SK-N-SH (cell line): Measurements from ENCODE around the gene ANKS1B. TPM values are rescaled to one million over a fixed set of nuclear protein-coding genes. Genes with fewer than 3 reads are reported as not detected.

Experiments
- CTCF ChIA-PET: fragments of 300-600, 350-600 bp; formaldehyde crosslinking; extraction: SDS; loops from one replicate; lab custom pipeline; 2021; lab: Yijun Ruan, JAX
- POLR2A ChIA-PET: fragments of 350-600 bp; sonication (Branson Sonifier 250); formaldehyde crosslinking; extraction: SDS; loops from one replicate; lab custom pipeline; 2020; ENCODE audit warnings: antibody characterized with exemption, inconsistent platforms; lab: Yijun Ruan, JAX
- DNase-seq: peaks from one replicate; pipeline ENCODE4 v3.0.0; 2012
- H2AFZ ChIP-seq: fragments of 200-600 bp; sonication (generic); 2 replicates; pipeline ENCODE4 v1.8.1; 2016; ENCODE audit warnings: antibody characterized with exemption, mild to moderate bottlenecking, low read depth
- H3F3A ChIP-seq: fragments of 200-600 bp; sonication (generic); replicated peaks from 2 replicates; pipeline ENCODE3; 2016; ENCODE audit warnings: antibody characterized with exemption, mild to moderate bottlenecking; ENCODE audit not compliant: insufficient read depth
- H3K27ac ChIP-seq, 2 experiments: fragments of 200-500 bp in 1 of 2; fragments of 200-600 bp in 1 of 2; sonication (Bioruptor generic) in 1 of 2; sonication (generic), shearing (Covaris generic) in 1 of 2; 2 replicates each; pipeline versions ENCODE4 v1.5.1 to v1.6.1; 2014 to 2016; ENCODE audit warnings: low read depth in 2 of 2, inconsistent platforms in 1 of 2, low read length in 1 of 2, mild to moderate bottlenecking in 1 of 2, mixed read lengths in 1 of 2
- H3K27me3 ChIP-seq: fragments of 200-600 bp; sonication (generic), shearing (Covaris generic); 2 replicates; pipeline ENCODE4 v1.6.1; 2016; ENCODE audit warnings: mixed run types; ENCODE audit not compliant: insufficient read depth
- H3K36me3 ChIP-seq, 2 experiments: fragments of 200-500 bp in 1 of 2; fragments of 200-600 bp in 1 of 2; sonication (Bioruptor generic) in 1 of 2; sonication (generic) in 1 of 2; replicated peaks in 1 of 2; 2 replicates each; pipeline versions ENCODE3 to v1.5.1; 2014 to 2016; ENCODE audit warnings: low read length in 1 of 2, mild to moderate bottlenecking in 1 of 2; ENCODE audit not compliant: insufficient read depth in 2 of 2, control insufficient read depth in 1 of 2
- H3K4me1 ChIP-seq, 2 experiments: fragments of 200-500 bp in 1 of 2; fragments of 200-600 bp in 1 of 2; sonication (Bioruptor generic) in 1 of 2; sonication (generic), shearing (Covaris generic) in 1 of 2; 2 replicates each; pipeline versions ENCODE4 v1.5.1 to v1.6.1; 2014 to 2016; ENCODE audit warnings: low read depth in 1 of 2, low read length in 1 of 2, mixed run types in 1 of 2; ENCODE audit not compliant: insufficient read depth in 2 of 2, control insufficient read depth in 1 of 2
- H3K4me2 ChIP-seq: fragments of 200-600 bp; sonication (generic), shearing (Covaris generic); 2 replicates; pipeline ENCODE4 v1.6.1; 2017; ENCODE audit warnings: mixed run types
- H3K4me3 ChIP-seq, 2 experiments: fragments of 200-500 bp in 1 of 2; fragments of 200-600 bp in 1 of 2; sonication (Bioruptor generic) in 1 of 2; sonication (generic), shearing (Covaris generic) in 1 of 2; 2 replicates each; pipeline versions ENCODE4 v1.5.1 to v1.8.1; 2014 to 2016; ENCODE audit warnings: low read depth in 2 of 2, inconsistent platforms in 1 of 2, low read length in 1 of 2, mild to moderate bottlenecking in 1 of 2, mixed read lengths in 1 of 2, moderate library complexity in 1 of 2
- H3K79me2 ChIP-seq: fragments of 200-600 bp; sonication (generic); 2 replicates; pipeline ENCODE4 v1.8.1; 2017; ENCODE audit warnings: mild to moderate bottlenecking; ENCODE audit not compliant: insufficient read depth
- H3K9ac ChIP-seq: fragments of 200-600 bp; sonication (generic); 2 replicates; pipeline ENCODE4 v1.6.1; 2017; ENCODE audit warnings: mixed run types
- H3K9me2 ChIP-seq: fragments of 200-600 bp; sonication (generic); 2 replicates; pipeline ENCODE4 v1.6.1; 2017; ENCODE audit warnings: mixed run types
- H3K9me3 ChIP-seq: fragments of 200-600 bp; sonication (generic); 2 replicates; pipeline ENCODE4 v1.6.1; 2017; ENCODE audit warnings: mixed run types, mild to moderate bottlenecking, moderate library complexity
- H4K20me1 ChIP-seq: fragments of 200-600 bp; sonication (generic); 2 replicates; pipeline ENCODE4 v1.6.1; 2017; ENCODE audit warnings: mild to moderate bottlenecking, mixed run types; ENCODE audit not compliant: insufficient read depth
- CTCF ChIP-seq: fragments of 200-600 bp; sonication (generic); IDR thresholded peaks from 2 replicates; pipeline ENCODE4 v1.6.1; 2017; ENCODE audit warnings: antibody characterized with exemption, mild to moderate bottlenecking, moderate library complexity
- ELF1 ChIP-seq: IDR thresholded peaks from 2 replicates; pipeline ENCODE4 v1.4.0; 2012
- FOSL2 ChIP-seq: IDR thresholded peaks from 2 replicates; pipeline ENCODE4 v1.4.0; 2012; ENCODE audit warnings: low read depth, mild to moderate bottlenecking, moderate library complexity, borderline replicate concordance
- FOXJ3 ChIP-seq: sonication (generic); formaldehyde crosslinking; IDR thresholded peaks from 2 replicates; pipeline ENCODE4 v1.5.1; 2020; ENCODE audit warnings: mild to moderate bottlenecking, missing genetic modification reagents
- GABPA ChIP-seq: IDR thresholded peaks from 2 replicates; pipeline ENCODE4 v1.4.0; 2012; ENCODE audit warnings: low read depth, mild to moderate bottlenecking
- IRF3 ChIP-seq: fragments of 150-350 bp; IDR thresholded peaks from 2 replicates; pipeline ENCODE4 v1.6.1; 2016; ENCODE audit warnings: mild to moderate bottlenecking, low read depth, low read length
- MEF2A ChIP-seq: IDR thresholded peaks from 2 replicates; pipeline ENCODE4 v1.4.0; 2012; ENCODE audit warnings: low read depth, borderline replicate concordance
- NRF1 ChIP-seq: IDR thresholded peaks from 2 replicates; pipeline ENCODE4 v1.6.1; 2012; ENCODE audit warnings: low read depth, mild to moderate bottlenecking, low read length
- POLR2AphosphoS5 ChIP-seq: IDR thresholded peaks from 2 replicates; pipeline ENCODE4 v1.6.1; 2012; ENCODE audit warnings: low read depth, low read length
- REST ChIP-seq: IDR thresholded peaks from 2 replicates; pipeline ENCODE4 v1.6.1; 2012; ENCODE audit warnings: mild to moderate bottlenecking, low read depth, low read length, moderate library complexity
- RFX5 ChIP-seq: IDR thresholded peaks from 2 replicates; pipeline ENCODE4 v1.6.1; 2012; ENCODE audit warnings: mild to moderate bottlenecking, improper control_type of control experiment, low read length
- SIN3A ChIP-seq: IDR thresholded peaks from 2 replicates; pipeline ENCODE4 v1.6.1; 2012; ENCODE audit warnings: low read depth, mild to moderate bottlenecking, low read length, moderate library complexity, borderline replicate concordance
- TAF1 ChIP-seq: IDR thresholded peaks from 2 replicates; pipeline ENCODE4 v1.6.1; 2012; ENCODE audit warnings: low read depth, mild to moderate bottlenecking, low read length, moderate library complexity, borderline replicate concordance
- TCF12 ChIP-seq: IDR thresholded peaks from 2 replicates; pipeline ENCODE4 v1.4.0; 2012
- USF1 ChIP-seq: IDR thresholded peaks from 2 replicates; pipeline ENCODE4 v1.4.0; 2012; ENCODE audit warnings: low read depth, borderline replicate concordance
- WGBS: methylation state at CpG from one replicate; pipeline ENCODE4 v1.1.6; 2017; ENCODE audit warnings: low lambda C conversion rate; 5-methylcytosine and 5-hydroxymethylcytosine counted together
- polyA plus RNA-seq, 3 experiments: library from polyadenylated mRNA; depleted of rRNA; stranded (reverse); fragments of >200 nt; gene quantifications; 2 replicates each; pipeline ENCODE4 v1.2.3, GENCODE V29; 2012

ANKS1B gene
- polyA plus RNA-seq, 1 of the 3 experiments (the other 2 are of a cell fraction): 1.8 TPM

- TF ChIP-seq POLR2AphosphoS5 (no peak), FOSL2 (no peak), SIN3A (no peak), GABPA (no peak), USF1 (no peak), CTCF (no peak), TCF12 (no peak), IRF3 (no peak)
- CTCF ChIA-PET: interaction anchor here (1.0 kb wide), 1 partner anchor 172 kb away, joined by 3 read pairs; no protein-coding TSS in a partner anchor
- Histone ChIP-seq H3K27ac (no peak overlapping the region), H3K79me2 (no peaks in the 10 kb centered on the region), H3K27me3 (peaks cover 28% of the 10 kb centered on the region), H3F3A (no peaks in the 10 kb centered on the region), H3K9me3 (no peaks in the 10 kb centered on the region), H2AFZ (no peak overlapping the region), H3K9ac (no peak overlapping the region), H3K36me3 (no peaks in the 10 kb centered on the region), H3K4me1 (no peaks in the 10 kb centered on the region; a peak in 1 of 4 replicates), H4K20me1 (no peaks in the 10 kb centered on the region), H3K4me3 (no peak overlapping the region), H3K9me2 (no peaks in the 10 kb centered on the region), H3K4me2 (0 out of 2 replicates have a peak overlapping the region, but pooled peaks have one; percentile 60)
- DNase-seq: peak; percentile 30
- POLR2A ChIA-PET: no interaction called here
- WGBS: 7% methylated on average over 27 of the region's 27 CpGs
Observed at GRCh38 chr12:98893675-98894411, 1090.9 kb downstream of the ANKS1B start.

GRCh38 chr12:98893126-98893674 is 1091.5 kb downstream of the ANKS1B start:
- Histone ChIP-seq H2AFZ (no peak overlapping the region), H3K4me2 (no peak overlapping the region), H3K9me2 (no peaks in the 10 kb centered on the region), H4K20me1 (no peaks in the 10 kb centered on the region), H3K36me3 (no peaks in the 10 kb centered on the region), H3K4me3 (no peak overlapping the region), H3K4me1 (no peaks in the 10 kb centered on the region; a peak in 1 of 4 replicates), H3K9me3 (no peaks in the 10 kb centered on the region), H3K27me3 (peaks cover 28% of the 10 kb centered on the region), H3K27ac (no peak overlapping the region), H3K9ac (no peak overlapping the region), H3K79me2 (no peaks in the 10 kb centered on the region), H3F3A (no peaks in the 10 kb centered on the region)
- CTCF ChIA-PET: interaction anchor here (1.0 kb wide), 1 partner anchor 171 kb away, joined by 3 read pairs; no protein-coding TSS in a partner anchor
- POLR2A ChIA-PET: no interaction called here
- DNase-seq: peak; percentile 21
- WGBS: 11% methylated on average over 11 of the region's 11 CpGs
- TF ChIP-seq REST (no peak), MEF2A (no peak), IRF3 (no peak), USF1 (no peak), FOSL2 (no peak), FOXJ3 (CRISPR knock-in tag) (no peak), TCF12 (no peak), ELF1 (no peak), NRF1 (no peak), TAF1 (no peak), RFX5 (no peak)
